Esophagus muscularis mucosa (tissue), 4 donors: ENCODE measurements around the gene SCAF8. TPM values are rescaled to one million over a fixed set of nuclear protein-coding genes. Genes with fewer than 3 reads are reported as not detected.

Experiments
- DNase-seq: peaks from one replicate; pipeline ENCODE4 v3.0.0-alpha.2; 2017; ENCODE audit errors: extremely low spot score
- H3K27ac ChIP-seq, 4 donors: fragments of 200-600 bp; sonication (generic); replicated peaks in 1 of 4; 1 replicate in 3 of 4; 2 replicates in 1 of 4; pipeline ENCODE4 v1.5.1; 2016 to 2019; ENCODE audit warnings: mild to moderate bottlenecking in 1 of 4
- H3K27me3 ChIP-seq, 4 donors: fragments of 200-600 bp; sonication (generic); one replicate each; pipeline versions ENCODE4 v1.5.1 to v1.6.0; 2016 to 2019
- H3K36me3 ChIP-seq, 4 donors: fragments of 200-600 bp; sonication (generic); one replicate each; pipeline ENCODE4 v1.5.1; 2016 to 2019
- H3K4me1 ChIP-seq, 4 donors: fragments of 200-600 bp; sonication (generic); one replicate each; pipeline ENCODE4 v1.5.1; 2016 to 2019
- H3K4me3 ChIP-seq, 4 donors: fragments of 200-600 bp; sonication (generic); 1 replicate in 2 of 4; 2 replicates in 2 of 4; pipeline ENCODE4 v1.5.1; 2016 to 2019; ENCODE audit warnings: mild to moderate bottlenecking in 4 of 4, moderate library complexity in 1 of 4
- H3K9me3 ChIP-seq, 4 donors: fragments of 200-600 bp; sonication (generic); 1 replicate in 3 of 4; 2 replicates in 1 of 4; pipeline ENCODE4 v1.5.1; 2016 to 2019
- CTCF ChIP-seq, 3 experiments: fragments of 200-600 bp in 2 of 3; fragments of 450-650 bp in 1 of 3; sonication (generic) in 2 of 3; IDR thresholded peaks; one replicate each; pipeline ENCODE4 v1.5.1; 2017 to 2019; ENCODE audit warnings: antibody characterized with exemption in 3 of 3, mild to moderate bottlenecking in 2 of 3, moderate library complexity in 1 of 3
- EP300 ChIP-seq: sonication (generic); formaldehyde crosslinking; IDR thresholded peaks from one replicate; pipeline ENCODE4 v1.6.1; 2017; ENCODE audit warnings: antibody characterized with exemption
- POLR2A ChIP-seq: fragments of 450-650 bp; IDR thresholded peaks from one replicate; pipeline ENCODE4 v1.6.1; 2017; ENCODE audit warnings: antibody characterized with exemption, moderate library complexity, mild to moderate bottlenecking, low read depth
- POLR2AphosphoS5 ChIP-seq, 2 donors: sonication (generic); formaldehyde crosslinking; IDR thresholded peaks; one replicate each; pipeline ENCODE4 v1.6.1; 2017; ENCODE audit warnings: antibody characterized with exemption in 2 of 2
- WGBS: methylation state at CpG from one replicate; pipeline ENCODE4 v1.1.5; 2018; 5-methylcytosine and 5-hydroxymethylcytosine counted together
- intact Hi-C: fragments of 100-400 bp; cut with DNase I; formaldehyde crosslinking; loops from one replicate; pipeline ENCODE4 v1.15.1; 2023
- total RNA-seq, 4 donors: library from RNA; depleted of rRNA; stranded (reverse); fragments of >200 nt; gene quantifications; one replicate each; pipeline versions ENCODE4 v1.1.0 to v1.2.1, GENCODE V29; 2016

The SCAF8 gene
- total RNA-seq, 4 donors from 2014 or later, result 35.7 to 42.0 (median 38.8) TPM

- Histone ChIP-seq H3K36me3 (no peaks in the 10 kb centered on the region), H3K4me1 (peaks cover 31 to 36% (median 34%) of the 10 kb centered on the region in 4 donors), H3K4me3 (peak overlapping the region in 1 of 4 donors; percentile 97), H3K9me3 (no peaks in the 10 kb centered on the region), H3K27ac (peak overlapping the region; percentile 34 to 99 (median 97)), H3K27me3 (no peaks in the 10 kb centered on the region)
- DNase-seq, result no peak
- TF ChIP-seq EP300, result no peak
- TF ChIP-seq POLR2A, result no peak
- TF ChIP-seq POLR2AphosphoS5 (IDR thresholded peaks at IDR 0.05), result no peak
- no peak for TF ChIP-seq CTCF (IDR thresholded peaks at IDR 0.05)
- WGBS, result 95% methylated on average over 24 of the region's 24 CpGs
- intact Hi-C loops, result loop anchor here (2.0 to 5.0 kb wide), 2 partner anchors 54 to 73 kb away; no protein-coding TSS in a partner anchor
Observed at GRCh38 chr6:154731296-154732218, 1.7 kb upstream of the SCAF8 start.

GRCh38 chr6:154732538-154733182, 556 bp upstream of the SCAF8 start:
- 10% methylated on average over 15 of the region's 26 CpGs for WGBS
- H3K27ac ChIP-seq, result peak overlapping the region; percentile 95 to 99 (median 99)
- H3K4me3 ChIP-seq, result peak overlapping the region; percentile 84 to 97 (median 86)
- no peak for DNase-seq
- TF ChIP-seq POLR2A, result no peak
- no peak for TF ChIP-seq CTCF (IDR thresholded peaks at IDR 0.05)
- TF ChIP-seq POLR2AphosphoS5 (IDR thresholded peaks at IDR 0.05), result no peak
- no peak for TF ChIP-seq EP300
- intact Hi-C loops, result loop anchor here (2.0 to 5.0 kb wide), 2 partner anchors 55 to 72 kb away; no protein-coding TSS in a partner anchor
- H3K9me3 ChIP-seq, result no peaks in the 10 kb centered on the region
- no peaks in the 10 kb centered on the region for H3K27me3 ChIP-seq
- H3K36me3 ChIP-seq, result no peaks in the 10 kb centered on the region
- peaks cover 42 to 47% (median 45%) of the 10 kb centered on the region in 4 donors for H3K4me1 ChIP-seq

- TF ChIP-seq POLR2A (no peak), POLR2AphosphoS5 (IDR thresholded peaks at IDR 0.05) (peak; percentile 67 to 71), EP300 (no peak), CTCF (IDR thresholded peaks at IDR 0.05) (no peak)
- Histone ChIP-seq H3K36me3 (no peaks in the 10 kb centered on the region), H3K4me1 (peaks cover 53 to 58% (median 57%) of the 10 kb centered on the region in 4 donors), H3K9me3 (no peaks in the 10 kb centered on the region), H3K4me3 (peak overlapping the region; percentile 84 to 97 (median 86)), H3K27ac (peak overlapping the region; percentile 95 to 99 (median 99)), H3K27me3 (no peaks in the 10 kb centered on the region)
- intact Hi-C loops, result loop anchor here (2.0 to 5.0 kb wide), 2 partner anchors 57 to 71 kb away; no protein-coding TSS in a partner anchor
- DNase-seq, result peak; percentile 99
- WGBS, result 0% methylated on average over 16 of the region's 71 CpGs
Observed at GRCh38 chr6:154733626-154734382, 588 bp downstream of the SCAF8 start.

GRCh38 chr6:154736618-154737259, 3.5 kb downstream of the SCAF8 start:
- Histone ChIP-seq H3K4me1 (peaks cover 78 to 85% (median 83%) of the 10 kb centered on the region in 4 donors), H3K9me3 (no peaks in the 10 kb centered on the region), H3K27me3 (no peaks in the 10 kb centered on the region), H3K27ac (no peak overlapping the region), H3K36me3 (peaks cover 0 to 1% (median 0%) of the 10 kb centered on the region in 4 donors), H3K4me3 (no peak overlapping the region)
- no peak for DNase-seq
- intact Hi-C loops, result no loop called here
- WGBS, result 42% methylated on average over 4 of the region's 4 CpGs
- TF ChIP-seq CTCF (IDR thresholded peaks at IDR 0.05), result no peak
- TF ChIP-seq EP300, result no peak
- no peak for TF ChIP-seq POLR2AphosphoS5 (IDR thresholded peaks at IDR 0.05)
- TF ChIP-seq POLR2A, result no peak
